ENCODE results near the gene ACTG2. TPM values are rescaled to one million over a fixed set of nuclear protein-coding genes. Genes with fewer than 3 reads are reported as not detected.
"Not testable (repeated sequence)": the region's sequence is repeated elsewhere in the genome, so short reads cannot be mapped to it uniquely, and the experiment has no call there.

ACTG2 gene
- total and polyA plus RNA-seq, 2 experiments from 2014 or later: 20.3 to 41.1 TPM

DNA sequence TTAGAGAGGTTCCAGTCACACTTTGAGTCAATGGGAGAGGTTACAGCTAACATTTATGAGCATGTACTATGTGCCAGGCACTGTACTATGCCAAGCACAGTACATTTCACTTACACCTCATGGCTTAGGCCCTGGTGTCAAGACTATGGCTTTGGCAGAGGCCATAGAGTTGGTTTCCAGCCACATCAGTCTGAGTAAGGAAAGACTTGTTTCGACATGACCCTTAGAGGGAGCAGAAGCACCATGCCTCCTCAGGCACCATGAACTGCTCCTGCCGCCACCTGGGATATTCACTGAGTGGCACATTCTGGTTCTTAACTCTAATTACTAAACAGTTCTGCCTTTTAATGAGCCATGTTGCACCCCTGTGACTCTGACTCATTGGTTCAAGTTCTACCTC, 46.6 kb downstream of the ACTG2 start:
- peaks cover 73% of the 10 kb centered on the region for H4K20me1 ChIP-seq (ENCODE audit: insufficient read depth, poor library complexity, severe bottlenecking)
- DNase-seq (ENCODE audit: low spot score): no peak
- no peak for TF ChIP-seq EZH2phosphoT487 (IDR thresholded peaks at IDR 0.05; ENCODE audit: low read depth, severe bottlenecking, unreplicated experiment)
- TF ChIP-seq EZH2 (IDR thresholded peaks at IDR 0.05; ENCODE audit: borderline replicate concordance): no peak
- H3K79me2 ChIP-seq: peaks cover 100% of the 10 kb centered on the region
- WGBS (ENCODE audit: low lambda C conversion rate, missing lambda C conversion rate): 95% methylated on average over 2 of the region's 2 CpGs
- H3K27me3 ChIP-seq: no peaks in the 10 kb centered on the region
- no peaks in the 10 kb centered on the region for H3K36me3 ChIP-seq (replicated peaks; ENCODE audit: insufficient read depth, low read depth)
- H3K27ac ChIP-seq: no peak overlapping the region
- no peaks in the 10 kb centered on the region for H3K9me2 ChIP-seq (replicated peaks; ENCODE audit: insufficient read depth)
- no peaks in the 10 kb centered on the region for H3K9me3 ChIP-seq (ENCODE audit: low read depth)
- H3K4me1 ChIP-seq (ENCODE audit: insufficient read depth): no peaks in the 10 kb centered on the region
- no peak overlapping the region for H2AFZ ChIP-seq
- no peak overlapping the region for H3K4me3 ChIP-seq
- H3K4me2 ChIP-seq: no peak overlapping the region

DNA sequence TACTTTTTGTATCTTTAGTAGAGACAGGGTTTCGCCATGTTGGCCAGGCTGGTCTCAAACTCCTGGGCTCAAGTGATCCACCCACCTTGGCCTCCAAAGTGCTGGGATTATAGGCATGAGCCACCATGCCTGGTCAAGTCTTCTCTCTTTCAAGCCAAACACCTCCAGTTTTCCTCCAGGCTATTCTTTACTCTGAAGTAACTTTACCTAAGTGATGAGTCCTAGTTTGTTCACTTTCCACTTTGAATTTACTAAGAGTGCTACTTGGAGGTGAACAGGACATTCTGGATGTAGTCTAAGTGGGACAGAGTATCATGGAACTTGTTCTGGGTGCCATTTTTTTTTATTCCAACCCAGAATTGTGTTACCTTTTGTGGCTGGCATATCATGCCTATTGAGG, 47.3 kb downstream of the ACTG2 start:
- not testable (repeated sequence) for H3K27ac ChIP-seq; H3K4me1 ChIP-seq (ENCODE audit: insufficient read depth); H3K36me3 ChIP-seq (replicated peaks; ENCODE audit: insufficient read depth, low read depth); H3K4me2 ChIP-seq; H3K27me3 ChIP-seq; H2AFZ ChIP-seq; H3K9me2 ChIP-seq (replicated peaks; ENCODE audit: insufficient read depth); H3K9me3 ChIP-seq (ENCODE audit: low read depth); H3K4me3 ChIP-seq; DNase-seq (ENCODE audit: low spot score)
- 100% methylated on average over 1 of the region's 1 CpG for WGBS (ENCODE audit: low lambda C conversion rate, missing lambda C conversion rate)
- H4K20me1 ChIP-seq (ENCODE audit: insufficient read depth, poor library complexity, severe bottlenecking): peaks cover 77% of the 10 kb centered on the region
- H3K79me2 ChIP-seq: peaks cover 100% of the 10 kb centered on the region

DNA sequence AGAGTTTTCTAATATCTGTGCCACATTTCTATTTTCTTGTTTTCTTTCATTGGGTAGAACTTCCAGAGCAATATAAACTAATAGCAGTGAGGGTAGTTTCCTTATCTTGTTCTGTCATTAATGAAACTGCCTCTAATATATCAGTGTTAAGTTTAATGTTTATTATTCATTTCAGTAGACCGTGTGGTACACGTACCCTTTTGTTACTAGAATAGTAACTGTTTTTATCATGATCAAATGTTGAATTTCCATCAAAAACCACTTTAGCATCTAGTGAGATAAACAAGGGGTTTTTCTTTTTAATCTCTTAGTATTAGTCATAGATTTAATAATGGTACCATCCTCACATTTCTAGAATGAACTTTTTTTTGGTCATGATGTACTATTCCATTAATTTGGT, 49.9 kb downstream of the ACTG2 start:
- Histone ChIP-seq H3K27me3 (no peaks in the 10 kb centered on the region), H3K4me3 (no peak overlapping the region), H3K79me2 (peaks cover 82% of the 10 kb centered on the region), H3K4me2 (no peak overlapping the region), H3K4me1 (ENCODE audit: insufficient read depth) (no peaks in the 10 kb centered on the region), H4K20me1 (ENCODE audit: insufficient read depth, poor library complexity, severe bottlenecking) (peaks cover 54% of the 10 kb centered on the region), H3K36me3 (replicated peaks; ENCODE audit: insufficient read depth, low read depth) (no peaks in the 10 kb centered on the region), H3K9me3 (ENCODE audit: low read depth) (no peaks in the 10 kb centered on the region), H3K9me2 (replicated peaks; ENCODE audit: insufficient read depth) (no peaks in the 10 kb centered on the region), H3K27ac (no peak overlapping the region), H2AFZ (no peak overlapping the region)
- 76% methylated on average over 2 of the region's 2 CpGs for WGBS (ENCODE audit: low lambda C conversion rate, missing lambda C conversion rate)
- no peak for DNase-seq (ENCODE audit: low spot score)
- no peak for TF ChIP-seq EZH2phosphoT487 (IDR thresholded peaks at IDR 0.05; ENCODE audit: low read depth, severe bottlenecking, unreplicated experiment)
- TF ChIP-seq EZH2 (IDR thresholded peaks at IDR 0.05; ENCODE audit: borderline replicate concordance): no peak
- TF ChIP-seq, protein P1, sequence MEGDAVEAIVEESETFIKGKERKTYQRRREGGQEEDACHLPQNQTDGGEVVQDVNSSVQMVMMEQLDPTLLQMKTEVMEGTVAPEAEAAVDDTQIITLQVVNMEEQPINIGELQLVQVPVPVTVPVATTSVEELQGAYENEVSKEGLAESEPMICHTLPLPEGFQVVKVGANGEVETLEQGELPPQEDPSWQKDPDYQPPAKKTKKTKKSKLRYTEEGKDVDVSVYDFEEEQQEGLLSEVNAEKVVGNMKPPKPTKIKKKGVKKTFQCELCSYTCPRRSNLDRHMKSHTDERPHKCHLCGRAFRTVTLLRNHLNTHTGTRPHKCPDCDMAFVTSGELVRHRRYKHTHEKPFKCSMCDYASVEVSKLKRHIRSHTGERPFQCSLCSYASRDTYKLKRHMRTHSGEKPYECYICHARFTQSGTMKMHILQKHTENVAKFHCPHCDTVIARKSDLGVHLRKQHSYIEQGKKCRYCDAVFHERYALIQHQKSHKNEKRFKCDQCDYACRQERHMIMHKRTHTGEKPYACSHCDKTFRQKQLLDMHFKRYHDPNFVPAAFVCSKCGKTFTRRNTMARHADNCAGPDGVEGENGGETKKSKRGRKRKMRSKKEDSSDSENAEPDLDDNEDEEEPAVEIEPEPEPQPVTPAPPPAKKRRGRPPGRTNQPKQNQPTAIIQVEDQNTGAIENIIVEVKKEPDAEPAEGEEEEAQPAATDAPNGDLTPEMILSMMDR (IDR thresholded peaks at IDR 0.05; ENCODE audit: poor library complexity): no peak

GRCh38 chr2:73944714-73945113, 51.9 kb downstream of the ACTG2 start:
- no peaks in the 10 kb centered on the region for H3K4me1 ChIP-seq (ENCODE audit: insufficient read depth)
- peaks cover 64% of the 10 kb centered on the region for H3K79me2 ChIP-seq
- H3K4me3 ChIP-seq: no peak overlapping the region
- no peak for DNase-seq (ENCODE audit: low spot score)
- H3K9me3 ChIP-seq (ENCODE audit: low read depth): no peaks in the 10 kb centered on the region
- H4K20me1 ChIP-seq (ENCODE audit: insufficient read depth, poor library complexity, severe bottlenecking): peaks cover 40% of the 10 kb centered on the region
- no peak overlapping the region for H3K4me2 ChIP-seq
- no peak overlapping the region for H2AFZ ChIP-seq
- TF ChIP-seq EZH2 (IDR thresholded peaks at IDR 0.05; ENCODE audit: borderline replicate concordance) (no peak), EZH2phosphoT487 (IDR thresholded peaks at IDR 0.05; ENCODE audit: low read depth, severe bottlenecking, unreplicated experiment) (no peak)
- TF ChIP-seq, protein P1 (IDR thresholded peaks at IDR 0.05; ENCODE audit: poor library complexity): no peak
- no peak overlapping the region for H3K27ac ChIP-seq
- no peaks in the 10 kb centered on the region for H3K27me3 ChIP-seq
- H3K36me3 ChIP-seq (replicated peaks; ENCODE audit: insufficient read depth, low read depth): no peaks in the 10 kb centered on the region
- WGBS (ENCODE audit: low lambda C conversion rate, missing lambda C conversion rate): 95% methylated on average over 4 of the region's 4 CpGs
- H3K9me2 ChIP-seq (replicated peaks; ENCODE audit: insufficient read depth): no peaks in the 10 kb centered on the region

Measured in hepatocyte (in vitro differentiated cells).